Bronchial epithelial cell (primary cell): ENCODE measurements around the gene USP5. TPM values are rescaled to one million over a fixed set of nuclear protein-coding genes. Genes with fewer than 3 reads are reported as not detected.

Experiments
- DNase-seq: peaks from one replicate; pipeline ENCODE4 v3.0.0-alpha.2; 2010; ENCODE audit warnings: low read depth
- FAIRE-seq: peaks from 2 replicates; lab custom pipeline; 2011; peaks lifted over from hg19 to GRCh38; lab: Jason Lieb, UNC
- H3K27me3 ChIP-seq: 2 replicates; pipeline ENCODE4 v1.5.1; 2011; ENCODE audit warnings: low read length; ENCODE audit not compliant: control insufficient read depth, insufficient read depth
- H3K36me3 ChIP-seq: 2 replicates; pipeline ENCODE4 v1.5.1; 2011; ENCODE audit warnings: low read length; ENCODE audit not compliant: control insufficient read depth, insufficient read depth
- H3K4me3 ChIP-seq: 2 replicates; pipeline ENCODE4 v1.5.1; 2011; ENCODE audit warnings: mild to moderate bottlenecking, low read depth, low read length, control low read depth
- total RNA-seq: library from RNA; depleted of rRNA; stranded (reverse); fragments of >200 nt; gene quantifications from 2 replicates; pipeline ENCODE4 v1.2.1, GENCODE V29; 2014
- TF ChIP-seq, protein P1 (sequence below): IDR thresholded peaks from 2 replicates; pipeline ENCODE4 v1.5.1; 2011; ENCODE audit warnings: mild to moderate bottlenecking, moderate library complexity, low read length, control low read depth, inconsistent platforms; ENCODE audit not compliant: insufficient read depth, severe bottlenecking

Gene USP5
- total RNA-seq, 1 donor from 2014 or later = 45.0 TPM

DNA sequence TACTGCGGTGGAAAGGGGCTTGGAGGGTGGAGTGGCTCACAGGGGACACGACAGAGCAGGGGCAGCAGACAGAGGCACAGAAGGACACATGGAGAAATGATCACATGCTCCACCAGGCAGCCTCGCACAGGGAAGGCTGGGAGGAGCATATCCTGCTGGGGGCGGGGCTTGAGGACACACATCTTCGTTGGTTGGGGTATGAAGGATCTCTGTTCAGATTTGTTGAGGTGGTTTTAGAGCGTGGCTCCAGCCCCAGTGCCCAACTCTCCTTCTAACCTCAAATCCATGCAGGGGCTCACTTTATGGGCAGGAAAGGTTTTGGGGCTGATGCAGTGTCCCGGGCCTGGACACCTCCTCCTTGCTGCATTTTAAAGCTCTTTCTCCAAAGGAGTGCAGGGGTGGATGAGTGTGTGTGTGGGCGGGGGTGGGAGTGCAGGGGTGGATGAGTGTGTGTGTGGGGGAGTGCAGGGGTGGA lies 24.5 kb upstream of the USP5 start:
- TF ChIP-seq, protein P1, sequence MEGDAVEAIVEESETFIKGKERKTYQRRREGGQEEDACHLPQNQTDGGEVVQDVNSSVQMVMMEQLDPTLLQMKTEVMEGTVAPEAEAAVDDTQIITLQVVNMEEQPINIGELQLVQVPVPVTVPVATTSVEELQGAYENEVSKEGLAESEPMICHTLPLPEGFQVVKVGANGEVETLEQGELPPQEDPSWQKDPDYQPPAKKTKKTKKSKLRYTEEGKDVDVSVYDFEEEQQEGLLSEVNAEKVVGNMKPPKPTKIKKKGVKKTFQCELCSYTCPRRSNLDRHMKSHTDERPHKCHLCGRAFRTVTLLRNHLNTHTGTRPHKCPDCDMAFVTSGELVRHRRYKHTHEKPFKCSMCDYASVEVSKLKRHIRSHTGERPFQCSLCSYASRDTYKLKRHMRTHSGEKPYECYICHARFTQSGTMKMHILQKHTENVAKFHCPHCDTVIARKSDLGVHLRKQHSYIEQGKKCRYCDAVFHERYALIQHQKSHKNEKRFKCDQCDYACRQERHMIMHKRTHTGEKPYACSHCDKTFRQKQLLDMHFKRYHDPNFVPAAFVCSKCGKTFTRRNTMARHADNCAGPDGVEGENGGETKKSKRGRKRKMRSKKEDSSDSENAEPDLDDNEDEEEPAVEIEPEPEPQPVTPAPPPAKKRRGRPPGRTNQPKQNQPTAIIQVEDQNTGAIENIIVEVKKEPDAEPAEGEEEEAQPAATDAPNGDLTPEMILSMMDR = no peak
- DNase-seq (peak; percentile 56), FAIRE-seq (peak; percentile 79)
- Histone ChIP-seq H3K36me3 (peaks cover 2% of the 10 kb centered on the region), H3K27me3 (peaks cover 8% of the 10 kb centered on the region), H3K4me3 (no peak overlapping the region)

GRCh38 chr12:6827982-6828780 lies 23.8 kb upstream of the USP5 start, which contains the start of gene P3H3:
Gene P3H3 (plus strand): TSS chr12:6828407. CDS start chr12:6828441, 34 bp downstream.
- FAIRE-seq (no peak), DNase-seq (peak; percentile 19)
- H3K4me3 ChIP-seq = peak within 1 kb of the TSS; percentile 46
- TF ChIP-seq, protein P1 = no peak
- H3K27me3 ChIP-seq = peaks cover 3% of the 10 kb centered on the region
- peaks cover 2% of the 10 kb centered on the region for H3K36me3 ChIP-seq

DNA sequence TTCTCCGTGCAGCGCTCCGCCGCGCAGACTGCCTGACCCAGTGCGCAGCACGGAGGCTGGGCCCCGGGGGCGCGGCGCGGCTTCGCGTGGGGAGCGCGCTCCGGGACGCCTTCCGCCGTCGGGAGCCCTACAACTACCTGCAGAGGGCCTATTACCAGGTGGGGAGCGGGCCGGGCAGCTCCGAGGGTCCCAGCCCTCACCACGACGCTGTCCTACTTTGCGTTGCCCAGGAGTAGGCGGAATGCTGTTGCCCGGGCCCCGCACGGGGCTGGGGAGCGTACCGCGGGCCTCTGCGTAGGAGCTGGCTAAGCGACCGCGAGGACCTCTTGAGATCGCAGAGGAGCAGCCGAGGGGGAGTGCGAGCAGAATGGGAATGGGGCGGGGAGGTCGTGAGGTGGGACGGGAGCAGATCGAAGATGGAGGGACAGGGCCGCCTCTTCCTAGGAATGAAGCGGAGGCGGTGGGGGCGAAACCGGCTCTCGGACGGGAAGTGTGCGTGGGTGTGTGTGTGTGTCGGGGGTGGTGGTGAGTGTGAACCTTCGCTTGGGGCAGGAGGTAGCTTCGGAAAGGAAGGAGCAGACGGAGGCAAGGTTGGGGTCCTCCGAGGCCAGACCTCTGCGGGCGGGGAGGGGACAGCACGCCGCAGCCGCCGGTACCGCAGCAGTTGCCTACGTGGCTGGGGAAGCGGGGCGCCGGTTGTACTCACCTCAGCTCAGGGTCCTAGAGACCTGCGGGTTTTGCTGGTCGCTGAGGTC lies 23.0 kb upstream of the USP5 start:
- Histone ChIP-seq H3K4me3 (peak overlapping the region; percentile 46), H3K36me3 (peaks cover 2% of the 10 kb centered on the region), H3K27me3 (peaks cover under 1% of the 10 kb centered on the region)
- TF ChIP-seq, protein P1 = no peak
- FAIRE-seq = no peak
- no peak for DNase-seq

- Histone ChIP-seq H3K27me3 (no peaks in the 10 kb centered on the region), H3K4me3 (peak overlapping the region; percentile 46), H3K36me3 (peaks cover 2% of the 10 kb centered on the region)
- no peak for FAIRE-seq
- DNase-seq = peak; percentile 30
- TF ChIP-seq, protein P1 = peak; percentile 35
These were observed 22.3 kb upstream of the USP5 start for GRCh38 chr12:6829536-6830220.

- Histone ChIP-seq H3K27me3 (no peaks in the 10 kb centered on the region), H3K4me3 (no peak overlapping the region), H3K36me3 (peaks cover 2% of the 10 kb centered on the region)
- FAIRE-seq (no peak), DNase-seq (no peak)
- TF ChIP-seq, protein P1 = no peak
These were observed 21.6 kb upstream of the USP5 start for GRCh38 chr12:6830286-6830890.
